OCI-LY3 (cell line): ENCODE measurements around the gene STARD4.

Experiments used
- EZH2phosphoT487 ChIP-seq: fragments of 200-600 bp; shearing (Covaris generic); IDR thresholded peaks from 2 replicates; pipeline ENCODE4 v1.6.1; 2018; ENCODE audit warnings: antibody characterized with exemption, mixed run types, low read depth
- TF ChIP-seq, protein P1 (sequence below): fragments of 200-600, 300-600 bp; sonication (generic); IDR thresholded peaks from 2 replicates; pipeline ENCODE4 v1.5.1; 2014; ENCODE audit warnings: antibody characterized with exemption, low read length, low read depth

DNA sequence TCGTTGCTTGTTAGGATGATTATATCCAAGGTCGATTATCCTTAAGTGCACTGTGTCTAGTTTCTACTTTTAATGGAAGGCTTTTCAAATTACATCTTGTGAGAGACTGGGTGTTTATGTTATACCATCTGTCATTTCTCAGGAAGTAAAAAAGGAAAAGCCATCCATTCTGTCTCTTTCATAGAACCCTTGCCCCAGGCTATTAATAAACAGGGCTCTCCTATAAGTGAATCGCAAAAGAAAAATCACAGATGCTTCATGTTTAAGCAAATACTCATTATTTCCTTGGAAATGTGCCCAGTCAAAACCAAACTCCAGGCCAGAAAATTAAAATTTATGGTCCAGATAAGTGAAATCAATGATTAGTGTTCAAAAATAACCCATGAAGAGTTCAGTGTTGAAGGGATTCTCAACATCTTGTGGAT, 58.1 kb downstream of the STARD4 start:
- TF ChIP-seq, protein P1, sequence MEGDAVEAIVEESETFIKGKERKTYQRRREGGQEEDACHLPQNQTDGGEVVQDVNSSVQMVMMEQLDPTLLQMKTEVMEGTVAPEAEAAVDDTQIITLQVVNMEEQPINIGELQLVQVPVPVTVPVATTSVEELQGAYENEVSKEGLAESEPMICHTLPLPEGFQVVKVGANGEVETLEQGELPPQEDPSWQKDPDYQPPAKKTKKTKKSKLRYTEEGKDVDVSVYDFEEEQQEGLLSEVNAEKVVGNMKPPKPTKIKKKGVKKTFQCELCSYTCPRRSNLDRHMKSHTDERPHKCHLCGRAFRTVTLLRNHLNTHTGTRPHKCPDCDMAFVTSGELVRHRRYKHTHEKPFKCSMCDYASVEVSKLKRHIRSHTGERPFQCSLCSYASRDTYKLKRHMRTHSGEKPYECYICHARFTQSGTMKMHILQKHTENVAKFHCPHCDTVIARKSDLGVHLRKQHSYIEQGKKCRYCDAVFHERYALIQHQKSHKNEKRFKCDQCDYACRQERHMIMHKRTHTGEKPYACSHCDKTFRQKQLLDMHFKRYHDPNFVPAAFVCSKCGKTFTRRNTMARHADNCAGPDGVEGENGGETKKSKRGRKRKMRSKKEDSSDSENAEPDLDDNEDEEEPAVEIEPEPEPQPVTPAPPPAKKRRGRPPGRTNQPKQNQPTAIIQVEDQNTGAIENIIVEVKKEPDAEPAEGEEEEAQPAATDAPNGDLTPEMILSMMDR: no peak
- TF ChIP-seq EZH2phosphoT487: no peak
